Measurements from ENCODE around the gene PRSS22. TPM values are rescaled to one million over a fixed set of nuclear protein-coding genes. Genes with fewer than 3 reads are reported as not detected.

PRSS22 gene
- total RNA-seq, 1 donor from 2014 or later: 76.0 TPM

DNA sequence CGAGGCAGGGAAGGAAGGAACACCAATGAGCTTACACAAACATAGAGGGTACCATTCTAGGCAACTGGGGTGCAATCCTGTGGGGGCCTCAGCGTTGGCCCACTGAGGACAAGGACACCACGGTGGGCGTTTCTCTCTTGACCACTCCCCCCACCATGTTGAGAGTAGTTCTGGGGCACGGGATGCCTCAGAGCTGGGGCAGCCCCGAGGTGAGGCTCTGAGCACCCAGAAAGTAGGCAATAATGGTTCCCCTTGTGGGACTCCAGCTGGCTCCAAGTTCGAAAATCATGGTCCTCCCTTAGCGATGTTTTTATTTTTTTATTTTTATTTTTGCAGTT, 35.8 kb downstream of the PRSS22 start:
- Histone ChIP-seq H3K4me3 (ENCODE audit: low read depth, low read length) (no peak overlapping the region), H3K27me3 (ENCODE audit: control insufficient read depth, insufficient read depth, low read length) (peaks cover 2% of the 10 kb centered on the region), H3K36me3 (ENCODE audit: control insufficient read depth, insufficient read depth, low read length) (no peaks in the 10 kb centered on the region)
- DNase-seq (ENCODE audit: low read depth): no peak
- TF ChIP-seq, protein P1, sequence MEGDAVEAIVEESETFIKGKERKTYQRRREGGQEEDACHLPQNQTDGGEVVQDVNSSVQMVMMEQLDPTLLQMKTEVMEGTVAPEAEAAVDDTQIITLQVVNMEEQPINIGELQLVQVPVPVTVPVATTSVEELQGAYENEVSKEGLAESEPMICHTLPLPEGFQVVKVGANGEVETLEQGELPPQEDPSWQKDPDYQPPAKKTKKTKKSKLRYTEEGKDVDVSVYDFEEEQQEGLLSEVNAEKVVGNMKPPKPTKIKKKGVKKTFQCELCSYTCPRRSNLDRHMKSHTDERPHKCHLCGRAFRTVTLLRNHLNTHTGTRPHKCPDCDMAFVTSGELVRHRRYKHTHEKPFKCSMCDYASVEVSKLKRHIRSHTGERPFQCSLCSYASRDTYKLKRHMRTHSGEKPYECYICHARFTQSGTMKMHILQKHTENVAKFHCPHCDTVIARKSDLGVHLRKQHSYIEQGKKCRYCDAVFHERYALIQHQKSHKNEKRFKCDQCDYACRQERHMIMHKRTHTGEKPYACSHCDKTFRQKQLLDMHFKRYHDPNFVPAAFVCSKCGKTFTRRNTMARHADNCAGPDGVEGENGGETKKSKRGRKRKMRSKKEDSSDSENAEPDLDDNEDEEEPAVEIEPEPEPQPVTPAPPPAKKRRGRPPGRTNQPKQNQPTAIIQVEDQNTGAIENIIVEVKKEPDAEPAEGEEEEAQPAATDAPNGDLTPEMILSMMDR (IDR thresholded peaks at IDR 0.05; ENCODE audit: insufficient read depth, low read length, poor library complexity, severe bottlenecking): no peak

DNA sequence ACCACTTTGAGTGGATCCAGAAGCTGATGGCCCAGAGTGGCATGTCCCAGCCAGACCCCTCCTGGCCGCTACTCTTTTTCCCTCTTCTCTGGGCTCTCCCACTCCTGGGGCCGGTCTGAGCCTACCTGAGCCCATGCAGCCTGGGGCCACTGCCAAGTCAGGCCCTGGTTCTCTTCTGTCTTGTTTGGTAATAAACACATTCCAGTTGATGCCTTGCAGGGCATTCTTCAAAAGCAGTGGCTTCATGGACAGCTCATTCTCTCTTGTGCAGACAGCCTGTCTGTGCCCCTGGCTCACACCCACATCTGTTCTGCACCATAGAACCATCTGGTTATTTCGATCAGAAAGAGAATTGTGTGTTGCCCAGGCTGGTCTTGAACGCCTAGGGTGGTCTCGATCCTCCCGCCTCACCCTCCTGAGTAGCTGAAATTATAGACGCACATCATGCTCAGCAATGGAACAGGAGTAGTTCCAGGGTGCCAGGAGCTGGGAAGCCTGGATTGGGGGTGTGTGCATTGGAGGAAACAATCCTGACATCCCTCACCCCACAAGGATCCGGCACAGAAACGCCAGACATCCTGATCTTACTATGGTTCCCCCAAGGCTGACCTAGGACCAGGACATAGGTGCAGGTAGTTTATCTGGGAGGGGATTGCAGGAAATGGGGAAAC, 36.3 kb downstream of the PRSS22 start:
- TF ChIP-seq, protein P1 (IDR thresholded peaks at IDR 0.05; ENCODE audit: insufficient read depth, low read length, poor library complexity, severe bottlenecking): no peak
- Histone ChIP-seq H3K27me3 (ENCODE audit: control insufficient read depth, insufficient read depth, low read length) (no peaks in the 10 kb centered on the region), H3K4me3 (ENCODE audit: low read depth, low read length) (no peak overlapping the region), H3K36me3 (ENCODE audit: control insufficient read depth, insufficient read depth, low read length) (no peaks in the 10 kb centered on the region)
- DNase-seq (ENCODE audit: low read depth): no peak

DNA sequence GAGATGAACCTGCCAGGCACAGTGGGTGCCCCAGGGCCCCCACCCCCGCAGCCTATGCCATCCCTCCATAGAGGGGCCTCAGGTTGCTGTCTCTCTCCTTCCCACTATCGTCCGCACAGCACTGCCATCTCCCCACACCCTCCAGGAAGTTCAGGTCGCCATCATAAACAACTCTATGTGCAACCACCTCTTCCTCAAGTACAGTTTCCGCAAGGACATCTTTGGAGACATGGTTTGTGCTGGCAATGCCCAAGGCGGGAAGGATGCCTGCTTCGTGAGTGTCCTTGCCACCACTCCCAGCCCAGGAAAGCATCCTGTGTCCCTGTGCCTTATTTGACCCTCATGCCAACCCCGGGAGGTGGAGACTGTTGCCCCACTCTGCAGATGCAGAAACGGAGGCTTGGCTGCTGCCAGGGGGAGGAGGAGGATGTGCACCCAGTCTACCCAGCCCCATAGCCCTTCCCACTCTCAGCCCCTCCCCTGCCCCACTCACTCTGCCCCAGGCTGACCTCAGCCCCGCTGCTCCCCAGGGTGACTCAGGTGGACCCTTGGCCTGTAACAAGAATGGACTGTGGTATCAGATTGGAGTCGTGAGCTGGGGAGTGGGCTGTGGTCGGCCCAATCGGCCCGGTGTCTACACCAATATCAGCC, 37.0 kb downstream of the PRSS22 start:
- no peaks in the 10 kb centered on the region for H3K36me3 ChIP-seq (ENCODE audit: control insufficient read depth, insufficient read depth, low read length)
- TF ChIP-seq, protein P1 (IDR thresholded peaks at IDR 0.05; ENCODE audit: insufficient read depth, low read length, poor library complexity, severe bottlenecking): no peak
- no peak for DNase-seq (ENCODE audit: low read depth)
- H3K27me3 ChIP-seq (ENCODE audit: control insufficient read depth, insufficient read depth, low read length): no peaks in the 10 kb centered on the region
- H3K4me3 ChIP-seq (ENCODE audit: low read depth, low read length): no peak overlapping the region

DNA sequence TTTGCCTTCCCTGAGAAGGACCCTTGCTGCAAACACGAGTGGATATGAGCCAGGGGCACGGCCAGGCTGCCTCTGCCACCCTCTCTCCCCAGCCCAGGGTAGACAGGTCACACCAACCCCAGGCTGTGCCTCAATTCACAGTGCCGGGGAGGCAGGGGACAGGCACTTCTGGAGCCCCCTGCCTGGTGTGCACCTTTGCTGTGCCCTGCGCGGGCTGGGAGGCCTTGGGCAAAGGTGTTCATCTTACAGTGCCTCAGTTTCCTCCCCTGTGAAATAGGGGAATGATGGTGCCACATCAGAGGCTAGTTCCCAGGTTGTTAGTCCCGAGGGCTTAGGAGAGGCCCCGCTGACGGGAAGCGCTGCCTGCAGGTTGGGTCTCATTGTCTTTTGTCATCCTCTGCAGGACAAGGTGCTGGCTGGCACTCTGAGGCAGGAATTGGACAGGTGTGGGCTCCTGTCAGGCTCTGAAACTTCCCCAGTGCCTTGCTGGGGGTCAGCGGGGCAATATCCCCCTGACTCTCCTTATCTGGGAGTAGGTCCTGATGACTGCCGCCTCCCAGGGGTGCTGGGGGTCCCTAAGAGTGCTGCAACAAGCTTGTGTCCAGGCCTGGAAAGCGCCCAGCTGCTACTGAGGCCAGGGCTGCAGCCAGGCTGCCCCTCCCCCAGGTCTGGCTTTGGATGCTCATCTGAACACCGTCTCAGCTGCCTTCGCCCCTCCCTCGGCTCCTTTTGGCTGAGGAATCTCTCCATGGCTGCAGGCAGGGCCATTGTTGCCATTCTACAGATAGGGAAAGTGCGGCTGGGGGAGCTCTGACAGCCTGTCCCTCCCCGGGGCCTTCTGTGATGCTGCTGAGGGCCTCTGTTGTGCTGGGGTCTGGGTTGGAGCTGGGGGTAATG, 37.8 kb downstream of the PRSS22 start:
- H3K4me3 ChIP-seq (ENCODE audit: low read depth, low read length): no peak overlapping the region
- H3K27me3 ChIP-seq (ENCODE audit: control insufficient read depth, insufficient read depth, low read length): peaks cover 3% of the 10 kb centered on the region
- H3K36me3 ChIP-seq (ENCODE audit: control insufficient read depth, insufficient read depth, low read length): no peaks in the 10 kb centered on the region
- TF ChIP-seq, protein P1 (IDR thresholded peaks at IDR 0.05; ENCODE audit: insufficient read depth, low read length, poor library complexity, severe bottlenecking): no peak
- DNase-seq (ENCODE audit: low read depth): no peak

DNA sequence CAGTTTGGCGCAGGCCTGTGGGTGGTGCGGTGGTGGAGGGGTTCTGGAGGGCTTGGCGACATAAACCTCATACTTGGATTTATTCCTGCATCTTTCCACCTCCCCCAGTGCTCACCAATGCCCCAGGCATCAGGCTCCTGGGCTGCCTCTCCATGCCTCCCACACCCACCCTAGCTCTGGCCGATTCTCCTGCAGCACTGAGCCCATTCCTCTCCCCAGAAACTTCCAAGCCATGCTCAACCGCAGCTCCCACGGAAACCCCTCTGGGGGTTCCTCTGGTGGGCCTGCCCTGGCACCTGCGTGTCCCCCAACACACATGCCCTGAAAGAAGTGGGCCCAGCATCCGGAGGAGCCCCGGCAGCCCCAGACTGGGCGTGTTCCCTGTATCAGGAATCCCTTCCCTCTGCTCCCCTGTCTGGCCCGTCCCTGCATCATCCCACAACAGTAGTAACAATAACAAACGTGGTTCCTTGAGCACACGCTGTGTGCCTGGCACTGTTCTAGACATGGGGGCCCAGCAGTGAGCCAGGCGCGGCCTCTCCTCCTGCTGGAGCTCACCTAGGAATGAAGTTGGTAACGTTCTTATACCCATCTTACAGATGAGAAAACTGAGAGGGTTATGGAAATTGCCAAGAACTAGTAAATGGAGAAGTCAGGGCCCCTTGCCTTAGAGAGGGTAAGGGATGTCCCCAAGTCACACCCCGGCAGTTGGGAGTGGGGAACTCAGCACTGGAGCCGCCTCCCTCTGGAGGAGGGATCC, 38.6 kb downstream of the PRSS22 start:
- Histone ChIP-seq H3K4me3 (ENCODE audit: low read depth, low read length) (no peak overlapping the region), H3K27me3 (ENCODE audit: control insufficient read depth, insufficient read depth, low read length) (peaks cover 3% of the 10 kb centered on the region), H3K36me3 (ENCODE audit: control insufficient read depth, insufficient read depth, low read length) (no peaks in the 10 kb centered on the region)
- TF ChIP-seq, protein P1 (IDR thresholded peaks at IDR 0.05; ENCODE audit: insufficient read depth, low read length, poor library complexity, severe bottlenecking): no peak
- no peak for DNase-seq (ENCODE audit: low read depth)

Measured in kidney epithelial cell (primary cell).